Liver (tissue), 9 donors: ENCODE data around the gene CCDC63. TPM values are rescaled to one million over a fixed set of nuclear protein-coding genes. Genes with fewer than 3 reads are reported as not detected.

Source experiments
- DNase-seq: peaks from one replicate; pipeline ENCODE4 v3.0.0-alpha.2; 2017; ENCODE audit warnings: low spot score
- H3K27ac ChIP-seq, 2 donors: one replicate each; pipeline ENCODE4 v1.7.0; 2013; ENCODE audit warnings: inconsistent platforms in 2 of 2, low read length in 2 of 2, control low read depth in 1 of 2, low read depth in 1 of 2, mild to moderate bottlenecking in 1 of 2
- H3K27me3 ChIP-seq, 4 donors: one replicate each; pipeline versions ENCODE4 v1.6.1 to v1.7.0; 2013; ENCODE audit warnings: low read length in 3 of 4, inconsistent platforms in 1 of 4, mild to moderate bottlenecking in 1 of 4, moderate library complexity in 1 of 4; ENCODE audit not compliant: control insufficient read depth in 4 of 4, insufficient read depth in 4 of 4
- H3K36me3 ChIP-seq, 4 donors: one replicate each; pipeline versions ENCODE4 v1.6.1 to v1.7.0; 2013; ENCODE audit warnings: low read length in 3 of 4, mild to moderate bottlenecking in 3 of 4, low read depth in 1 of 4, moderate library complexity in 1 of 4; ENCODE audit not compliant: control insufficient read depth in 4 of 4, insufficient read depth in 3 of 4
- H3K4me1 ChIP-seq, 4 donors: one replicate each; pipeline versions ENCODE4 v1.6.1 to v1.7.0; 2013; ENCODE audit warnings: low read length in 3 of 4, mild to moderate bottlenecking in 3 of 4, moderate library complexity in 1 of 4; ENCODE audit not compliant: control insufficient read depth in 4 of 4, insufficient read depth in 4 of 4
- H3K4me3 ChIP-seq, 3 donors: one replicate each; pipeline versions ENCODE4 v1.6.1 to v1.7.0; 2013; ENCODE audit warnings: low read length in 3 of 3, control low read depth in 1 of 3, low read depth in 1 of 3, mild to moderate bottlenecking in 1 of 3
- H3K9ac ChIP-seq, 2 donors: one replicate each; pipeline ENCODE4 v1.7.0; 2013; ENCODE audit warnings: low read length in 2 of 2, mild to moderate bottlenecking in 2 of 2, moderate library complexity in 2 of 2, control low read depth in 1 of 2, low read depth in 1 of 2
- H3K9me3 ChIP-seq, 4 donors: one replicate each; pipeline versions ENCODE4 v1.6.1 to v1.7.0; 2013; ENCODE audit warnings: low read length in 3 of 4; ENCODE audit not compliant: control insufficient read depth in 4 of 4
- ATF3 ChIP-seq: IDR thresholded peaks from 2 replicates; pipeline ENCODE4 v1.6.1; 2016; ENCODE audit warnings: antibody characterized with exemption
- EGR1 ChIP-seq, 2 donors: IDR thresholded peaks; 2 replicates each; pipeline ENCODE4 v1.6.1; 2016 to 2018; ENCODE audit warnings: antibody characterized with exemption in 2 of 2, low read depth in 2 of 2
- FOXA1 ChIP-seq: IDR thresholded peaks from 2 replicates; pipeline ENCODE4 v1.6.1; 2016; ENCODE audit warnings: antibody characterized with exemption
- HNF4A ChIP-seq, 2 donors: conservative IDR thresholded peaks; 2 replicates each; pipeline ENCODE4 v1.6.1; 2016; ENCODE audit warnings: antibody characterized with exemption in 2 of 2, mild to moderate bottlenecking in 2 of 2
- HNF4G ChIP-seq: IDR thresholded peaks from 2 replicates; pipeline ENCODE4 v1.6.1; 2016; ENCODE audit warnings: antibody characterized with exemption
- JUND ChIP-seq, 2 donors: IDR thresholded peaks; 2 replicates each; pipeline ENCODE4 v1.6.1; 2016; ENCODE audit warnings: antibody characterized with exemption in 2 of 2
- NR2F2 ChIP-seq: IDR thresholded peaks from 2 replicates; pipeline ENCODE4 v1.6.1; 2016; ENCODE audit warnings: antibody characterized with exemption
- RAD21 ChIP-seq, 2 donors: IDR thresholded peaks; 2 replicates each; pipeline ENCODE4 v1.6.1; 2016; ENCODE audit warnings: antibody characterized with exemption in 2 of 2, mild to moderate bottlenecking in 2 of 2
- RXRA ChIP-seq, 2 donors: IDR thresholded peaks; 2 replicates each; pipeline ENCODE4 v1.6.1; 2017 to 2018; ENCODE audit warnings: antibody characterized with exemption in 2 of 2, mild to moderate bottlenecking in 1 of 2
- SP1 ChIP-seq: IDR thresholded peaks from 2 replicates; pipeline ENCODE4 v1.6.1; 2018; ENCODE audit warnings: antibody characterized with exemption, mild to moderate bottlenecking
- YY1 ChIP-seq: IDR thresholded peaks from 2 replicates; pipeline ENCODE4 v1.6.1; 2016; ENCODE audit warnings: antibody characterized with exemption, mild to moderate bottlenecking
- ZBTB33 ChIP-seq: IDR thresholded peaks from 2 replicates; pipeline ENCODE4 v1.6.1; 2016; ENCODE audit warnings: antibody characterized with exemption
- WGBS: extraction: QIAGEN DNeasy Blood & Tissue Kit; methylation state at CpG from one replicate; pipeline ENCODE4 v1.1.7; 2013; 5-methylcytosine and 5-hydroxymethylcytosine counted together
- polyA plus RNA-seq, 2 donors: library from polyadenylated mRNA; stranded (reverse) in 1 of 2; unstranded in 1 of 2; fragments of 200-250 nt in 1 of 2; fragments of >200 nt in 1 of 2; fragmentation: Nextera tagmentation in 1 of 2; extraction: Ambion mirVana in 1 of 2; gene quantifications; one replicate each; pipeline versions ENCODE4 v1.2.1 to v1.2.3, GENCODE V29; 2013 to 2015
- total RNA-seq, 2 donors: library from RNA; depleted of rRNA; stranded (reverse); fragments of >200 nt; gene quantifications; one replicate each; pipeline ENCODE4 v1.2.3, GENCODE V29; 2014
- TF ChIP-seq, protein P1 (sequence below): fragments of 150-350 bp; IDR thresholded peaks from 2 replicates; pipeline ENCODE4 v1.5.1; 2017; ENCODE audit warnings: improper control_type of control experiment, low read depth, low read length; ENCODE audit not compliant: missing input control
- TF ChIP-seq, protein P2 (sequence below): IDR thresholded peaks from 2 replicates; pipeline ENCODE4 v1.6.1; 2016; ENCODE audit warnings: antibody characterized with exemption
- donor health status: healthy.
- donor health status: healthy.
- donor health status: healthy.
- donor health status: healthy.
- donor health status: healthy.

The CCDC63 gene
- total and polyA plus RNA-seq, 4 donors = not detected

DNA sequence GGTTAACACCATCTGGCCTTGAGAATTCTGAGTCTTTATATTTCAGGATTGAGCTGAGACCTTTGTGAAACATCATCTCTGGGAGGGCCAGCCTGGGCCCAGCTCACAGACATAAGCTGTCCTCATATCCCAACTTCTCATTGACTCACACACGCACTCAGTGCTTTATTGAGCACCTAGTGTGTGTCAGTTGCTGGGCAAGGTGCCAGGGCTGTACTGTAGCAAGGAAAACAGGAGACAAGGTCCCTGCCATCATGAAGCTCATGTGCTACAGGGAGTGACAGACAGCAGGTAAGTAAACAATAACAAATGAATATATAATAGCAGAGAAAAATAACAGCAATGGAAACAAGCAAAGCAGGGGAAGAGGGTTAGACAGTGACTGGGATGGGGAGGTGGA is 30.5 kb upstream of the CCDC63 start:
- no peak for DNase-seq
- no peak overlapping the region for H3K9ac ChIP-seq
- H3K27ac ChIP-seq = no peak overlapping the region
- H3K9me3 ChIP-seq = no peaks in the 10 kb centered on the region
- no peaks in the 10 kb centered on the region for H3K36me3 ChIP-seq
- no peaks in the 10 kb centered on the region for H3K27me3 ChIP-seq
- 87% methylated on average over 1 of the region's 1 CpG for WGBS
- H3K4me1 ChIP-seq = no peaks in the 10 kb centered on the region
- no peak overlapping the region for H3K4me3 ChIP-seq
- TF ChIP-seq HNF4A (conservative IDR thresholded peaks at IDR 0.05) = no peak
- TF ChIP-seq JUND (IDR thresholded peaks at IDR 0.05) = no peak
- no peak for TF ChIP-seq RAD21 (IDR thresholded peaks at IDR 0.05)
- no peak for TF ChIP-seq NR2F2
- TF ChIP-seq EGR1 (IDR thresholded peaks at IDR 0.05; ENCODE audit: low read depth in 2 of 2) = no peak
- no peak for TF ChIP-seq SP1

DNA sequence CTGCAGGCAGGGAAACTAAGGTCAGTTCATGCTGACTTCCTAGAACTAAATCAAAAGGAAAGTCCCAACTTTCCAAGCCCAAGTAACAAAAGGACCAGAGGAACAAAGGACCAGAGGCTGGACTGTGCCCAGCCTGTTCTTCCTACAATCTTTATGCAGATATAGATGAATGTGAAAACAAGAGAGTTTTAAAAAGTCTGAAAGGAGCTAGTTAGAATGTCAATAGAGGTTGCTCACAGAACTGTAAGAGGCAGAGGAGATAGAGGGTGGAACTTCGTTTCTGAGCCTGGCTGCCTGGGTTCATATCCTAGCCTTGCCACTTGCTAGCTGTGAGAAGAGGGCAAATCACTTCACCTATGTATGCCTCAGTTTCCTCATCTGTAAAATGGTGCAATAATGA is 30.0 kb upstream of the CCDC63 start:
- Histone ChIP-seq H3K27ac (no peak overlapping the region), H3K9me3 (no peaks in the 10 kb centered on the region), H3K36me3 (no peaks in the 10 kb centered on the region), H3K27me3 (no peaks in the 10 kb centered on the region), H3K9ac (no peak overlapping the region), H3K4me3 (no peak overlapping the region), H3K4me1 (no peaks in the 10 kb centered on the region)
- 65% methylated on average over 1 of the region's 1 CpG for WGBS
- DNase-seq = no peak
- TF ChIP-seq RXRA (IDR thresholded peaks at IDR 0.05) (no peak), SP1 (no peak), HNF4G (no peak), EGR1 (IDR thresholded peaks at IDR 0.05; ENCODE audit: low read depth in 2 of 2) (no peak)

GRCh38 chr12:110818511-110818910 is 28.3 kb upstream of the CCDC63 start:
- no peaks in the 10 kb centered on the region for H3K36me3 ChIP-seq
- no peaks in the 10 kb centered on the region for H3K27me3 ChIP-seq
- no peak overlapping the region for H3K9ac ChIP-seq
- DNase-seq = no peak
- H3K4me1 ChIP-seq = no peaks in the 10 kb centered on the region
- 91% methylated on average over 5 of the region's 5 CpGs for WGBS
- no peak overlapping the region for H3K4me3 ChIP-seq
- H3K27ac ChIP-seq = no peak overlapping the region
- no peak for TF ChIP-seq HNF4G
- no peak for TF ChIP-seq ATF3
- TF ChIP-seq, protein P1, sequence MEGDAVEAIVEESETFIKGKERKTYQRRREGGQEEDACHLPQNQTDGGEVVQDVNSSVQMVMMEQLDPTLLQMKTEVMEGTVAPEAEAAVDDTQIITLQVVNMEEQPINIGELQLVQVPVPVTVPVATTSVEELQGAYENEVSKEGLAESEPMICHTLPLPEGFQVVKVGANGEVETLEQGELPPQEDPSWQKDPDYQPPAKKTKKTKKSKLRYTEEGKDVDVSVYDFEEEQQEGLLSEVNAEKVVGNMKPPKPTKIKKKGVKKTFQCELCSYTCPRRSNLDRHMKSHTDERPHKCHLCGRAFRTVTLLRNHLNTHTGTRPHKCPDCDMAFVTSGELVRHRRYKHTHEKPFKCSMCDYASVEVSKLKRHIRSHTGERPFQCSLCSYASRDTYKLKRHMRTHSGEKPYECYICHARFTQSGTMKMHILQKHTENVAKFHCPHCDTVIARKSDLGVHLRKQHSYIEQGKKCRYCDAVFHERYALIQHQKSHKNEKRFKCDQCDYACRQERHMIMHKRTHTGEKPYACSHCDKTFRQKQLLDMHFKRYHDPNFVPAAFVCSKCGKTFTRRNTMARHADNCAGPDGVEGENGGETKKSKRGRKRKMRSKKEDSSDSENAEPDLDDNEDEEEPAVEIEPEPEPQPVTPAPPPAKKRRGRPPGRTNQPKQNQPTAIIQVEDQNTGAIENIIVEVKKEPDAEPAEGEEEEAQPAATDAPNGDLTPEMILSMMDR = no peak
- TF ChIP-seq, protein P2, sequence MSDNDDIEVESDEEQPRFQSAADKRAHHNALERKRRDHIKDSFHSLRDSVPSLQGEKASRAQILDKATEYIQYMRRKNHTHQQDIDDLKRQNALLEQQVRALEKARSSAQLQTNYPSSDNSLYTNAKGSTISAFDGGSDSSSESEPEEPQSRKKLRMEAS = no peak
- no peak for TF ChIP-seq ZBTB33
- TF ChIP-seq SP1 = no peak
- TF ChIP-seq FOXA1 = no peak
- TF ChIP-seq YY1 = no peak
- no peaks in the 10 kb centered on the region for H3K9me3 ChIP-seq
